Measurements from ENCODE around the gene OPRM1.

Gene OPRM1

DNA sequence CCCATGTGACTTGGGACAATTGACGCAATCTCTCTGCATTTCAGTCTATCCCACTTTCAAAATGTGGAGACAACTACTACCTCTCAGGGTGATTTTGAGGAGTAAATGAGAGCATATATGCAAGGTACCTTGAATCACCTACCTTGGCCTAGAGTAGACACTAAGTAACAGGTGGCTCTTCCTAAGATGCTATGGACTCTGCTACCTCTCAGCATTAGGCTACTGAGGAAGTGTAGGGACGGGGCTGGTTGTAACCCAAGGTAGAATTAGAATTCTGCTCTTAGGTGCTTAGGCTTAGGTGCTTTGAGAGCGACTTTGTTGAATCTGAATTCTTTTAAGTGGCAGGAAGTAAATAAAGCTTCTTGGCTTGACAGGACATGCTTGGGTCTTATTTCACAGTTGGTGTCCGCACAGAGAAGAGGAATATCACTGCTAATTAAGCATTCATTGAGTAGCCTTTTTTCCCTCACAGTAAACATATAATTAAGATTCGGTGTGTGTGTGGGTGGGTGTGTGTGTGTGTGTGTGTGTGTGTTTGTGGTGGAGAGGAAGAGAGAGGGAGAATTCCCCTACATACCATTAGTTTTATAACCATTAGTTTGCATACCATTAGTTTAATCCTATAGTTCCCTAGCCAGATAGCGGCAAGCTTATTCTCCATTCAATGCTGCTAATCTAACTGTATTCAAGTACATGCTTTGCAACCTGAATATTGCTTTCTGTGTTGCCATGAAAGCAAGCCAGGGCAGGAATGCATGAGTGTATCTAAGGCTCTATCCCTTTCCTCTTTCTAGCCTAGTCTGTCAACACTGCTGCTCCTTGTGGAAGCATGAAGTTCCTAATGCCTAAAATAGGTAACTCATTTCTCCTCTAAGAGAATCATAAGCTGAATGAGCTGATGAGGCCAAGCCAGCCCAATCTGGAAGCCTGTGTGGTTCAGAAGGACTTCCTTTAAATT is 205.0 kb downstream of the OPRM1 start:
- no peak for DNase-seq

DNA sequence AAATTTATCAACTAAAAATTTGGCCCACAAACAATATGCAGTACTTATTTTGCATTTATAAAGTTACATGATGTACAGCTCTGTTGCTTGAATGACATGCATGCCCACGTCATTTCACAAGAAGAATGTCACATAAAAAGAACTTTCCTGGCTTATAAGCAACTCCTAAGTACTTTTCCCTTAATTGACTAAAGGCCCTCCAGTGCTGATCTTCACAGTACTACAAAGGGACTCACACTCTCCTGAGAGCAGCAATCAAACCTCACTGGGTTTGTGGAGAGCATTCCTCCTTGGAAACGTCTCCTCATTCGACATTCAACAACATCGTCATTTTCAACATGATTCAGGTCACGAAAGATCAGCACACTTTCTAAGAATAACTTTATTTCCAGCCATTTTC is 206.5 kb downstream of the OPRM1 start:
- DNase-seq: no peak

DNA sequence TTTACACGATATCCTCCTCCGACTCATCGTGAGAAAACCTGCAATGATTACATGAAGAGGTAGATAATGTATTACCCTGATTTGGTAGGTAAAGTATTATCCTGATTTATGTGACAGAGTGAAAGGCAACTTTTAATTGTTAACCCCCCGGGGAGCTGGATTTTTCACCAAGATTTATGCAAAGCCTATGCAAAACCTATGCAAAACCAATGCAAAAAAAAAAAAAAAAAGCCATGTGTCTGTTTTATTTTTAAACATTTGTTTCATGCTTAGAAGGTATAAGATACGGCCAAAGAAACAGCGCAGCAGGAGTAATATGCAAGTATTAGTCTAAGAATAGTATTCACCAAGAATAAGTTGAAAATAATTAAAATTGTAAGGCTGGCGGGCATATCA is 207.7 kb downstream of the OPRM1 start:
- no peak for DNase-seq

DNA sequence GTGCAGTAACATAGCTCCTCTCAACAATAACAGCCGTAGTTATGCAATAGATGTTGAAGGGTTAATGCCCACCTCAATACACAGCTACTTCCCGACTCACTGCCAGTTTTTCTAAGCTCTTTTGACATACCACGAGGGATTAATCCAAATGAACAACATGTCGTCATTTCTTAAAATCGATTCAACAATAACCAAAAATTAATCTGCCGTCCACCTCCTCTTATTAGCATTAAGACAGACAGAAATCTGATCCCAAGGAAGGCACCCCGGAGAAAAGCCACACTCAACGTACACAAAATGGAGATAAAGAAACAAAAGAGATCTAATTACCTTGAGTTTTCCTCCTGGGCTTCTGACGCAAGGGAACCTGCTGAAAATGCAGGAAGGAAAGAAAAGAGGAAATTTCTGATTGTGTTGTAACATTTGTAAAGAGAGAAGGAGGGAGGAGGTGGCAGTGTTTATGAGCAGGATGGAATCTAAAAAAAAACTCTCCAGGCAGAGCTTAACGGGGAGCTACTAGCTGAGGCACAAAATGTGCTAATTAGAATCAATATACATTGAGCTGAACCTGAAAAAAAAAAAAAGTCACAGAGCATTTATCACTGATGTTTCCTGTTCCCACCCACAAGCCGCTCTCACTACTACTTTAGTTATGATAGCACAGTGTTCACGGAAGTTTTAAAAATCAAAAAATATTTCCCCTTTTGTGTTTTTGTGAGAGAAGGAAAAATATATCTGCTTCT is 208.2 kb downstream of the OPRM1 start:
- DNase-seq: no peak

DNA sequence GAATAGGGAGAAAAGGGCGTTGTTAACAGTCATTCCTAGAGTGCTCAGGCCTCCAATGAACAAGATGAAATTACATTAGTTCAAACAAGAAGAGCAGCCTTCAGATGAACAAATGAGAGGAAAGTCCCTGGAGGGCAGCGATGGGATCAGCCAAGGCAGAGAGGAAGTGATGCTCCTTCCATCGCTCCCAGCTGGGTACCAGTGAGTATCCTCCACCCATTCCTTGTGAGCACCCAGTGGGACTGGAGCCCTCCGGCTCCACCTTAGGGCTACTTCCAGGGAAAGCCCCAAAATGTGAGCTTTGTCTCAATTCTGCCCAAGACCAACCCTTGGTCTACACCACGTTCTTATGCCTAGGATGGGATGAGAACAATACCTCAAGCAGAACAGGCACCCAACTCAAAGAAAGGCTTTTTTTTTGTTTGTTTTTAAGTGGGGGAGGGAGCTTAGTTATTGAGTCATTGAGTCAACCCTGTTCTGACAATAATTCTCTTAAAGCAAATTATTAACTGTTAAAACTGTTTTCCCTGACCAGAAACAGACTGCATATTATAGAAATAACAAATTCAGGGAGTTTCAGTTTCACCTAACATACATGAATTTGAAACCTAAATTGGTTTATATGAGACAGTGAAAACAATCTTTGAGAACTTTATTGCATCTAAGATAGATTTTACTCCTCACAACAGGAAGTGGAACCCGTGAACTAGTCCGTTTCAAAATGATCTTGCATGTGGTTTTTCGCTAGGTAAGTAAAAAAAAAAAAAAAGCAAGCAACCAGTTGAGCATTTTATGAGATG is 210.7 kb downstream of the OPRM1 start:
- no peak for DNase-seq

DNA sequence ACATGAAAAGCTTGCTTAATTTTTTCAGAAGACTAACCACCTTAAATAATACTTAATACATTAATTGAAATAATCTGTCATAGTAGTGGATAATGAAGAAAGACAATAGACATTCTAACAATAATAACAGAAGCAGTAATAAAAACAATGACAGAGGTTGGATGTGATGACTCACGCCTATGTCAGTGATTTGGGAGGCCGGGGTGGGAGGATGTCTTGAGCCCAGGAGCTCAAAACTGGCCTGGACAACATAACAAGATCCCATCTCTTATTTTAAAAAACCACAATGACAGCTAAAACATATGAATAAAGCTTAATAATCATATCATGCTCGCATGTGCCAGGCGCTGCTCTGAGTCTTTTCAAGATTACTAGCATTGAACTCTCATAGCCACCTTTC is 212.1 kb downstream of the OPRM1 start:
- no peak for DNase-seq

DNA sequence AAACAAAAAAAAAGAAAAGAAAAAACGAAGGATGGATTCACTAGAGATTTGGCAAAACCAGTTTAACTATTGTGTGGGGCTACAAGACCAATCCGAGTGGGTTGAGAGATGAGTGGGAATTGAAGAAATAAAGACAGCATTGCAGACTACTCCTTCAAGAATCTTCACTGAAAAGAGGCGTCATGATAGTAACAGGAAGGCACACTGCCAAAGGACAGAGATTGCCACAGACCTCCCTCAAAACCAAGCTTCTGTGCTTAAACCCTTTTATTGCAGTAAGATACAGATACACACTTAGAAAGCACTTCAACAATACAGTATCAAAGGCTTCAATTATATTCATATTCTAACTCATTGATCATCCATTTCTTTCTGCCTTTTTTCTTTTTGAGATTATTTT is 213.6 kb downstream of the OPRM1 start:
- DNase-seq: no peak

DNA sequence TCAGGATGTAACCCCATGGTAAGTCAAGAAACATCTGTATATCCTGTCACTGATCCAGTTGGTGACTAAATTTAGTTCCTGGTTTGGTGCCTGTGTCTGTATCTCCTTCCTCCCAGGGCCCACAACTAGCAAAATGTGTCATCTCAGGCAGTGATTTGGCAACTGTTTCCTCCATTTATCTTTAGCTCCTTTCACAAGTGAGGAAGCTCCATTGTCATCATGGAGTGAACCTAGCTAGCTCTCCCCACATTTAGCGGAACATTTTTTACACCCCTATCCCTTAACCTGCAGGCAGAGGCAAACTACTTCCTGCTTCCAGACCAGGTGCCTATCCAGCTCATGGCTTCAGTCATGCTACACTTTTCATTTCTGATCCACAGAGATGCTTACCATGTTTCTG is 218.0 kb downstream of the OPRM1 start:
- DNase-seq: no peak

DNA sequence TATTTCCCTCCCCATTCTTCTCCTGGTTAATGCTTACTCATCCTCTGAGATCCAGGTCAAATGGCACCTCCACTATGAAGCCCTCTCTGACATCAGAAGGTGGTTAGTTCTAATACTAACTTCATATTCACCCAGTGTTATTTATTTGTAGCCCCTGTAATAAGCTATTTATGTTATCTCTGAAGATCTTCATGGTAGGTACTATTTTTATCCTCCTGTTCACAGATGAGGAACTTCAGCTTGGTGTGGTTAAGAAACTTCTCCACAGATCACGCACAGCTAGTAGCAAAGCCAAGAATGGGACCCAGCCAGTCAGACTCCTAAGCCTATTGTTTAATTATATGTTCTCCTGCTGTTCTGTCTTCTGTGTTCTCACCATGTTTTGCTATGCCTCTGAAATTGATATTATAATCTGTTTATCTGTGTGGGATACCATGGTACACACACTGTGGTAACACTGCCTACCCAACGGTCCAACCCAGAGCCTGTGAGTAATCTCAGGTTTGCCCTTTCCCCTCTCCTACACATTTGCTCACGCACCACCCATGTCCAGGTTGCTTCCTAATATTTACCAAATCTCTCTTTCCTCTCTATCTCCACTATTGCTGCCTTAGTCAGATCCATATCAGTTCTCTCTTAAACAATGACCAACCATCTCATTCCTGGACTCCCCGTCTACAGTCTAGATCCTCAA is 219.2 kb downstream of the OPRM1 start:
- no peak for DNase-seq

DNA sequence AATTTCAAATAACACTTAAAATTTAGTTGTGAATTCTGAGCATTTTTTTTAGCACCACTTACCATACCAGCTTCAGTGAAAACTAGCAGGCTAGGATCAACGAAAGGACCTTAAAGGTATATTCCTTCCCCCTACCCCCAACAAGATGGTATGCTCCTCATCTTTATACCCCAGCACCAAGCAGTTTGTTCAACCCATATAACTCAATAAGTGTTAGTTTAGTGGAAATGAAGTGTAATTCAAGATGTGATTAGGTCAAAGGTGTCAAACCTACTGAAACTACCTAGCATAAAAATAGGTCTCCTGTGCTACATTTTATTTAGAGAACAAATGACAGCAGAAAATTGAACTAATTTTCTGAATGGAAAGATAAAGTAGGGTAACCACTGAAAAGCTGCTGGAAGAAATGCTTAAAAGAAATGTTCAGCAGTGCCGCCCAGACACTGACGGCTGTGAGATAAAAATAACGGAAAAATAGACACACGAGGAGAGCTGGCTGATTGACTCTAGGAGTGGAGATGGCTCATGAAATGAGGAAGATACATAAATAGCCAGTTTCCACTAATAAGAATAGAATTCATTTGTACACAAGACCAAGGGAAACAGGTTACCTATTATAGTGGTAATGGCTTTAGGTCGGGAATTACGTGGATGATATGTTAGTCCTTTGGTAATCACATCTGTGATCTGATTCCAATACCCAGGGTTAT is 222.8 kb downstream of the OPRM1 start:
- no peak for DNase-seq

DNA sequence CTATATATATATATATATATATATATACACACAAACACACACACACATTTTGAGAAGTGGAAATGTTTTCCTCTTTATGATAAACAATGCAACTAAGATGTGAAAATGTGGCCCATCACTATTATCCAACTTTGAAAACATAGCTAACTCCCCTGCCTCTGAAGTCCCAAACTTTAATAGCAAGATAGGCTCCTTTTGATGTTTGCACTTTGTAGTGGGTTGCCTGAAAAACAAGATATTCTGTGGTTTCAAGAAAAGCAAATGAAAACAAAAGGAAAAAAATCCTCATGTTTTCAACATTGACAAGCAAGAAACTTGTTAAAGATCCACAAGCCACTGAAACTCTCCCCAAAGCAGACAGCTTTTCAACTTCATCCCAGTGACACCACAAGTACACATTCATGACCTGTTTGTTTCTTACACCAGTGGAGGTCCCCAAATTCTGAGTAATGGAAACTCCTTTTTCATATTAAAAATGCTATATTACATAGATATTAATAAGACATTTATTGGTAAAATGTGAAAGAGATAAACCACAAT is 227.6 kb downstream of the OPRM1 start:
- DNase-seq: no peak

DNA sequence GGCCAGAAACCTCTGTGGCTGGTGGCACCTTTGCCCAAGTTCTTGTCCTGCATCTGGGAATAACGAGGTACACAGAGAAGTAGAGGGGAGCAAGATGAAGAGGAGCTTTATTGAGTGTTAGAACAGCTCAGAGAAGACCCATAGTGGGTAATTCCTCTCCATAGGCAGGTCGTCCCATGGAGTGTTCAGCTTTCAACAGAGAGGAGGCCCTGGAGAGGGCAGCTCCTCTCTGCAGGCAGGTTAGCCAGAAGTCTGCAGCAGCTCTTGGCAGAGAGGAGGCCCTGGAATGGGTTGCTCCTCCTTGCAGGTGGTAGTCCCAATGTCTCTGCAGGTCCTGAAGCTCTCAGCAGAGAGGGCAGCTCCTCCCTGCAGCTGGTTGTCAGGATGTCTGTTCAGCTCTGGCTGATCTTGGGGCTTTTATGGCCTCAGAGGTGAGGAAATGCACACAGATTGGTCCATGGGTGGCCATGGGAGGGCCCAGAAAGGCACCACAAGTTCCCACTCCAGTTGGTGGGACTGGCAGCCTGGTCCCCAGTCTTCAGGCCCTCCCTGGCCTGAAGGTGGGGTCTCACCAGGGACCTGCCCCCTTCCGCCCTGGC is 228.6 kb downstream of the OPRM1 start:
- no peak for DNase-seq

DNA sequence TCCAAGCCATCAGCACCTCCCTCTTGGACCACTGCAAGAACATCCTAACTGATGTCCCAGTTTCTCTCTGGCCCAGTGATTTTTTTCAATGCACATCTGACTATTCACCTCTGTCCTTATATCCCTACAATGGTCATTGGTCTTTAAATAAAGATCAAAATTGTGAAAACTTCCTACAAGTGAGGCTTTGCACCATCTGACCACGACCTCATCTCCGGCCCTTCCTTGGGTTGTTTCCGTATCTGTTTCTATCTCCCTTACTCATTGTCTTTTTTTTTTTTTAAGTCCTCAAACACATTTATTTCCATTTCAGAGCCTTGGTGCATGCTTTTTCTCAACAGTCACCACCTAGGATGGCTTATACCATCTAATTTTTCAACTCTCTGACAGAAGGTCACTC is 229.4 kb downstream of the OPRM1 start:
- no peak for DNase-seq

DNA sequence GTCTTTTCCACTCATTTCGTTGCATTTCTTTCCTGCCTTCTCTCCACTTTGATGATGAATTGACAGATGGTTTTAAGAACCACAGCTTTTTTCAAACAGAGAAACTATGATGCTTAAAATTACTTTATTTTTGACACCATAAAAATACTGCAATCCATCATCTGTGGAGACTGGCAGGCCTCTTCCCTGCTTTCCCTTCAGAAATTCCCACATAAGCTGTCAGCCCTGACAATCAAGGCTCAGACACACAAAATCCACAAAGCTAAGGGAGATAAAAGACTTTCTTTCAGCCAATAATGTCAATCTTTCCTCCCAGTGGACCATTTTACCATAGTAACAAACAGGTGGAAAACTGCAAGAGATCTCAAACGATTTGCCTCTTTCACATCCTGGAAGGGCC is 235.1 kb downstream of the OPRM1 start:
- DNase-seq: no peak

DNA sequence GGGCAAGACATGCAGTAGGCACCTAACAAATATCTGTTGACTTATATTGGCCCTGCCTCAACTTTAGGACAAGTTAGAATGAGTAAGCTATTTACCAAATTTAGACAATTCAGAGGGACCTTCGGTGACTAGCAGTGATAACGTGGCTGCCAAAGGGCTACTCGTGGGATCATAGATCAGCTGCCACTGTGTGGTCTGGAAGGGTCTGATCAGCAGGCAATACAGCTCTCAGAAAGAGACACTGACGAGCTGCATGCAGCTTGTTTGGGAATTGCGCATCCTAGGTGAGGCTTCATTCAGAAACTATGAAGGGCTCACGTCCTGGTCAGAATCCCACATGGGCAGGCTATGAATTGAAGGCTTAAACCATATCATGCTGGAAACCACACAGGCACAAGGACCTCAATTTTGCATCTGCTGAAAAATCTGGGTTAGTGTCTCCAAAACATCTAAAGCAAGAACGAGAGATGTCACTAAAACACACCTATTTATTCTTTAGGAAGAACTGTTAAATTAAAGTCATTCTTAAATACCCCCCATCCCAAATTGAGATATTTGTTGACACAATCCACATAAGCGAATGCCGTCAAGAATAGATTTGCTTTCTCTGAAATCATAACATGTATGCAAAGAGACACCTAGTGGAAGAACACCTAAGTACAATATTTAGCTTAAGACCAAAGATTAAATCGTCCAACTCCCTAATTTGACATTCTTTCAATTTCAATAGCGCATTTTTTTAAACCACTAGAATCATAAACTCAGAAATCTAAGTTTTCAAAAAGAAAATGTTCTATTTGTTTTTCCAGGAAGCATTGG is 238.0 kb downstream of the OPRM1 start:
- DNase-seq: no peak

DNA sequence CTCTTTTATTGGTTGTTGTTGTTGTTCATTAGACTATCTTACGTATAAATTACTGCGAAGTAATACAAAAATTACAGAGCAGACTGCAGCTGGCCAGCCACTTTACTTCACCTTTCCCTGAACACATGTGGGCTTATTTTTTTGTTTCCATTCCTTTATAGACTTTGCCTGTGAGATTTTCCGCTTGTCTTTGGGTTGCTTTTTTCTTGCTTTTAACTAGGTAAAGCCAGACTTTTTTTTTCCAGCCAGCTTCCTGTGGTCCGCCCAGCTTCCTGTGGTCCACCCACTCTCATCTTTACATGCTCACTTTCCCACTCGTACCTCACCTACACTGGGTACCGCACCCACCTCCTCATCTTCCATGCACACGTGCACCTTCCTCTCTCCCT is 238.6 kb downstream of the OPRM1 start:
- no peak for DNase-seq

DNA sequence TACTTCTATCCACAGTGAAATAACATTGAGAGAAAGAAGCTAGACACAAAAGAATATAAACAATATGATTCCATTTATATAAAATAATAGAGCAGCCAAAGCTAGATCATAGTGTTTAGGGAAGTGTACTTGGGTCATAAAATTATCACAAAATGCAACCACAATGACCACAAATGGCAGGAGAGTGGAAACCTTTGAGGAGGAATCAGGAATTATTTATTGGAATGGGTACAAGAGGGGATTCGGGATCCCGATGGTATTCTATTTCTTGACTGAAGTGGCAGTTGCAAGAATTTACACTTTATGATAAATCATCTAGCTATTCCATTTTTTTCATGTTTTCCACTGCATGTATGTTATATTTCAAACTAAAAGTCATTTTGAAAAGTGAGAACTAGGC is 241.5 kb downstream of the OPRM1 start:
- DNase-seq: no peak

DNA sequence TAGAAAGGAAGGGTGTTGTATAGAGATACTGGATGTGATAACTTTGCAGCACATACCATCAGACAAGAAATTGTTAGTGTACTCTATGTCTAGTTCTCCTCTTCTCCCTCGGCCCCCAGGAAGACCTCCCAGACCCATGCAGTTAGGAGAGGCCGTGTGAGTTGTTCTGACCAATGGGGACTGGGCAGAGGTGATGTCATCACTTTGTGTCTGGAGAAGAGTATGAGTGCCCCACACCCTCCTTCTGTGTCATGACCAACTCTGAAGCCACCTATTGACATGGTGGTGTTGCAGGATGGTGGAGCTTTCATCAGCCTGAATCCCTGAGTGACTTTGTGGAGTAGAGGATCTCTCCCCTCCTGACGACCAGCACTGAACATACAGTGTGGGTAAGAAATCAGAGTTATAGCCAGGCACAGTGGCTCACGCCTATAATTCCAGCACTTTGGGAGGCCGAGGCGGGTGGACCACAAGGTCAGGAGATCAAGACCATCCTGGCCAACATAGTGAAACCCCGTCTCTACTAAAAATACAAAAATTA is 245.3 kb downstream of the OPRM1 start:
- DNase-seq: no peak

DNA sequence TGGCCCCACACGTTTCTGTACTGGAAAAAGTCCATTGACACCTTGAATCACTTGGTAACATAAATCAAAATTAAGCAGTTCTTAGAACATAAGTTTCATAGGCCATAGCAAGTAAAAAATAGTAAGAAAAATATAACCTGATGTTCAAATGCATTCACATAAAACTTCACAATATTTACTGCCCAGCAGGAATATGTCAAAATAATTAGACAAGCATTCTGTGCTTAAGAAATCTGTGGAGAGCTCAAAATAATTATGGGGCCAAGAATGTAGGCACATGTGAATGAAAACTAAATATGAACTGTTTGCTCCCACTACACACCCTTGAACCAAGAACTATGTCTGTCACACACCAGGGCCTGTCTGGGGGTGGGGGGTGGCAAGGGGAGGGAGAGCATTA is 246.8 kb downstream of the OPRM1 start:
- no peak for DNase-seq

DNA sequence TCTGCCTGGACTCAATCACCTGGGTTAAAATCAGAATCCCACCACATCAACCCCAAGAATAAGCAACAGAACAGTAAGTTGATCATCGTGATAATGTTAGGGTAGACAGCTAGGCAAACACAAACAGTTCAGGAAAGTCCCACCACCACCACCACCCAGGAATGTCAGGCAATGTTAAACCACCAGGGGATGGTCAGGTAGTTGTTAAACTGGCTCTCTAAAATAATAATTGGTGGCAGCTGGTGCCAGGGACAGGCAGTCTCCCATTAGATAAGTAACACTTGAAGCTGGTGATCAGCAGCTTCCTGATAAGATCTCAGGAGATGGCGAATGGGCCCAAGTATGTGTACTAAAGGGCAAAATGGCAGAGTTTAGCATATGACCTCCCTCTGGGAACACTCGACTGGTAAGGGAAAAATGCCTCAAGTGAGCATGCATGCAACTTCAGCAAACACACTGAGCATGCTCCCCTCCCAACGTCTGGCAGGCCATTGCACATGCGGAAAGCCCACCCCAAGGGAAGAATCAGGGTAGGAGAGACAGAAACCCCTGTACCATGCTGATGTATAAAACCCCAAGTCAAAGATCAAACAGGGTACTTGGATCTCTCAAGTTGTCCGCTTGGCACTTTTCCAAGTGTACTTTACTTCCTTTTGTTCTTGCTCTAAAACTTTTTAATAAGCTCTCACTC is 250.9 kb downstream of the OPRM1 start:
- DNase-seq: no peak

All from NCI-H2171 (cell line).